HL-60 (cell line): Measurements from ENCODE around the gene PTPRU.

Experiments used
- TF ChIP-seq, protein P1 (sequence below): IDR thresholded peaks from one replicate; pipeline ENCODE4 v1.5.1; 2011; ENCODE audit warnings: low read length, control low read depth, inconsistent platforms; ENCODE audit not compliant: insufficient read depth
- TF ChIP-seq, protein P2 (sequence below): IDR thresholded peaks from 2 replicates; pipeline ENCODE4 v1.6.1; 2012; ENCODE audit warnings: low read depth; ENCODE audit not compliant: insufficient replicate concordance

DNA sequence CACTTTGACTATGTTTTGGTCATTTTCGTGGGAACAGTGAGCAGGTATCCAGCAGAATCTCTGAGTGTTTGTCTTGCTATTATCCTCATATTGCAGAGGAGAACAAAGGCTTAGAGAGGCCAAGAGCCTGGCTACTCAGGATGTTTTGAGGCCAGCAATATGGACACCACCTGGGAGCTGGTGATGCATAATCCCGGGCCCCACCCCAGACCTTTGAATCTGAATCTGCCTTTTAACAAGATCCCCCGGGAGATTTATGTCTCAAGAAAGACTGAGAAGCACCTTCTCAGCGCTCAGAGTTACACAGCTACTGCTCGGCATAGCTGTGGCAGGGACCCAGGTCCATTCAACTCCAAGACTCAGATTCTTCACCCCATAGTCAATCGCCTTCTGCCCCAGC is 72.8 kb downstream of the PTPRU start:
- TF ChIP-seq, protein P1, sequence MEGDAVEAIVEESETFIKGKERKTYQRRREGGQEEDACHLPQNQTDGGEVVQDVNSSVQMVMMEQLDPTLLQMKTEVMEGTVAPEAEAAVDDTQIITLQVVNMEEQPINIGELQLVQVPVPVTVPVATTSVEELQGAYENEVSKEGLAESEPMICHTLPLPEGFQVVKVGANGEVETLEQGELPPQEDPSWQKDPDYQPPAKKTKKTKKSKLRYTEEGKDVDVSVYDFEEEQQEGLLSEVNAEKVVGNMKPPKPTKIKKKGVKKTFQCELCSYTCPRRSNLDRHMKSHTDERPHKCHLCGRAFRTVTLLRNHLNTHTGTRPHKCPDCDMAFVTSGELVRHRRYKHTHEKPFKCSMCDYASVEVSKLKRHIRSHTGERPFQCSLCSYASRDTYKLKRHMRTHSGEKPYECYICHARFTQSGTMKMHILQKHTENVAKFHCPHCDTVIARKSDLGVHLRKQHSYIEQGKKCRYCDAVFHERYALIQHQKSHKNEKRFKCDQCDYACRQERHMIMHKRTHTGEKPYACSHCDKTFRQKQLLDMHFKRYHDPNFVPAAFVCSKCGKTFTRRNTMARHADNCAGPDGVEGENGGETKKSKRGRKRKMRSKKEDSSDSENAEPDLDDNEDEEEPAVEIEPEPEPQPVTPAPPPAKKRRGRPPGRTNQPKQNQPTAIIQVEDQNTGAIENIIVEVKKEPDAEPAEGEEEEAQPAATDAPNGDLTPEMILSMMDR, result no peak
- TF ChIP-seq, protein P2, sequence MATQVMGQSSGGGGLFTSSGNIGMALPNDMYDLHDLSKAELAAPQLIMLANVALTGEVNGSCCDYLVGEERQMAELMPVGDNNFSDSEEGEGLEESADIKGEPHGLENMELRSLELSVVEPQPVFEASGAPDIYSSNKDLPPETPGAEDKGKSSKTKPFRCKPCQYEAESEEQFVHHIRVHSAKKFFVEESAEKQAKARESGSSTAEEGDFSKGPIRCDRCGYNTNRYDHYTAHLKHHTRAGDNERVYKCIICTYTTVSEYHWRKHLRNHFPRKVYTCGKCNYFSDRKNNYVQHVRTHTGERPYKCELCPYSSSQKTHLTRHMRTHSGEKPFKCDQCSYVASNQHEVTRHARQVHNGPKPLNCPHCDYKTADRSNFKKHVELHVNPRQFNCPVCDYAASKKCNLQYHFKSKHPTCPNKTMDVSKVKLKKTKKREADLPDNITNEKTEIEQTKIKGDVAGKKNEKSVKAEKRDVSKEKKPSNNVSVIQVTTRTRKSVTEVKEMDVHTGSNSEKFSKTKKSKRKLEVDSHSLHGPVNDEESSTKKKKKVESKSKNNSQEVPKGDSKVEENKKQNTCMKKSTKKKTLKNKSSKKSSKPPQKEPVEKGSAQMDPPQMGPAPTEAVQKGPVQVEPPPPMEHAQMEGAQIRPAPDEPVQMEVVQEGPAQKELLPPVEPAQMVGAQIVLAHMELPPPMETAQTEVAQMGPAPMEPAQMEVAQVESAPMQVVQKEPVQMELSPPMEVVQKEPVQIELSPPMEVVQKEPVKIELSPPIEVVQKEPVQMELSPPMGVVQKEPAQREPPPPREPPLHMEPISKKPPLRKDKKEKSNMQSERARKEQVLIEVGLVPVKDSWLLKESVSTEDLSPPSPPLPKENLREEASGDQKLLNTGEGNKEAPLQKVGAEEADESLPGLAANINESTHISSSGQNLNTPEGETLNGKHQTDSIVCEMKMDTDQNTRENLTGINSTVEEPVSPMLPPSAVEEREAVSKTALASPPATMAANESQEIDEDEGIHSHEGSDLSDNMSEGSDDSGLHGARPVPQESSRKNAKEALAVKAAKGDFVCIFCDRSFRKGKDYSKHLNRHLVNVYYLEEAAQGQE, result no peak
